Thyroid gland (tissue), 4 donors: ENCODE results near the gene CABLES2.

Experiments
- CTCF ChIP-seq, 6 experiments: fragments of 200-600 bp in 3 of 6; fragments of 450-650 bp in 3 of 6; sonication (generic) in 3 of 6; IDR thresholded peaks; one replicate each; pipeline ENCODE4 v1.5.1; 2016 to 2019; ENCODE audit warnings: antibody characterized with exemption in 6 of 6, mild to moderate bottlenecking in 2 of 6, inconsistent platforms in 1 of 6, moderate library complexity in 1 of 6
- POLR2A ChIP-seq, 2 donors: fragments of 450-650 bp; IDR thresholded peaks; one replicate each; pipeline ENCODE4 v1.6.1; 2017; ENCODE audit warnings: antibody characterized with exemption in 2 of 2, mild to moderate bottlenecking in 2 of 2, moderate library complexity in 1 of 2

GRCh38 chr20:62409086-62409853 is 2.2 kb upstream of the CABLES2 start:
- TF ChIP-seq POLR2A (IDR thresholded peaks at IDR 0.05) (no peak), CTCF (IDR thresholded peaks at IDR 0.05) (no peak)
